NCI-H187 treated with DMSO at 0.1 percent for 48 hours (cell line): ENCODE measurements around the gene AP5Z1.
"Not testable (repeated sequence)": the region's sequence is repeated elsewhere in the genome, so short reads cannot be mapped to it uniquely, and the experiment has no call there.

Source experiments
- DNase-seq: peaks from one replicate; lab custom pipeline; 2025; lab: John Stamatoyannopoulos, UW

The AP5Z1 gene

DNA sequence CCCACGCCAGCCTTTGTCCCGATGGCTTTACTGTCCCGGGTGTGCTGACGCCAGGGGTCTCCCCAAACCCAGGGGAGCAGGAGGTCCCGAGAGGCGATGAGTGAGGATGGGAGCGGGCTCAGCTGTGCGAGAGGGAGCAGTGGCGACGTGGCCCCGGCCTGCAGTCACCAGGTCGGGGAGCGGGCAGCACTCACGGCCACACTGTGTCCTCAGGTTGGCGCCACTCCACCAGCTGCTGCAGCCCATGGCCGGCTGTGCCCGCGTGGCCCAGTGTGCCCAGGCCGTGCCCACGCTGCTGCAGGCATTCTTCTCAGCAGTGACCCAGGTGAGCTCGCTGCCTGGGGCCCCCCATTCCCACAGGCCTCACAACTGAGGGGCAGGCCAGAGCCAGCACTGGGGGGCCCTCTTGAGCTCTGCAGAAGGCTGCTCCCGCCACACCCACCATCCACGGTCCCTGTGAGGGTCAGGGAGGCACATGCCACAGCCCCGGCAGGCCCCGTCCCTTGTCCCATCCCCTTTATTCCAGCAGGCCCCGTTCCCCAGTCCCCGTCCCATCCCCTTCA is 13.3 kb downstream of the AP5Z1 start:
- no peak for DNase-seq

DNA sequence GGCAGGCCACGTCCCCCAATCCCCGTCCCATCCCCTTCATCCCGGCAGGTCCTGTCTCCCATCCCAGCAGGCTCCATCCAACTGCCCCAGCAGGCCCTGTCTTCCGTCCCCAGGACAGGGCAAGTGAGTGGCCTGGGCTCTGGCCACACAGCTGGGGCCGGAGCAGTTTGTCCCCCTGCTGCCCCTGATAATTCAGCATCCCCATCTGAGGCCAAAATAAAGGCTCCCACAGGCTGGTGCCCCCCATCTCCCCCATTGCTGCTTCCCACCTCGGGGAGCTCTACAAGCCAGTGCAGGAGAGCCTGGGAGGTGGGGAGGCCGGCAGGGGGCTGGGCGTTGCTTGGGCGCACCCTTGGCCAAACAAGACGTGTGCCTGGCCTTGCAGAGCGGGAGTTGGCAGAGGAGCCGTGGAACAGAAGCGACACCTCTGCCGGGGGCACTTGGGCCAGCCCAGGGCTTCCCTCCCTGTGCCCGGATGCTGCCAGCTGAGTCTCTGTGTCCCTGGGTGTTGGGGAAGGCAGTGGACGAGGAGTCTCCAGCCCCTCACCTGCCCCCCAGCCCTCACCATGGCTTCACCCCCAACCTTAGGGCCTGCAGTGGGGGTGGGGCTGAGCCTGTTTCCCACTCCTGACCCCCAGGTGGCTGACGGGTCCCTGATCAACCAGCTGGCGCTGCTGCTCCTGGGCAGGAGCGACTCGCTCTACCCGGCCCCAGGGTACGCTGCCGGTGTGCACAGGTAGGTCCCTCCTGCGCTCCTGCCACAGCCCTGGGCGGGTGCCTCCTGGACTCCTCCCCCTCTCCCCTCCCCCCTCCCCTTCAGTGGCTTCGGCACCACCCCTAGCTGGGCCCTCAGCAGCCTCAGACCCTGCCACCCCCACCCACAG is 14.0 kb downstream of the AP5Z1 start:
- DNase-seq = no peak

- DNase-seq = no peak
These were observed 14.6 kb downstream of the AP5Z1 start for GRCh38 chr7:4790078-4790465.

DNA sequence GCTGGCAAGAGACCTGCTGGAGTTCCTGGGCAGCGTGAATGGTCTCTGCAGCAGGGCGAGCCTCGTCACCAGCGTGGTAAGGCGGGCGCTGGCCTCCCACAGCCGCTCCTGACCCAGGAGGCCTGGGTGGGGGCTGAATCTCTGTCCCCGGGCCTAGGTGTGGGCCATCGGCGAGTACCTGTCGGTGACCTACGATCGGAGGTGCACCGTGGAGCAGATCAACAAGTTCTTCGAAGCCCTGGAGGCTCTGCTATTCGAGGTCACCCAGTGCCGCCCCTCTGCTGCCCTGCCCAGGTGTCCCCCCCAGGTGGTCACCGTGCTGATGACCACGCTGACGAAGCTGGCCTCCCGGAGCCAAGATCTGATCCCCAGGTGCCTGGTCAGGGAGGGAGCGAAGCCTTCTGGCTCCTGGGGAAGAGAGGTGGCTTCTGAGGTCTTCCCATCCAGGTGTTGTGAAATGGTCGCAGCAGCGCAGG is 15.1 kb downstream of the AP5Z1 start:
- no peak for DNase-seq

DNA sequence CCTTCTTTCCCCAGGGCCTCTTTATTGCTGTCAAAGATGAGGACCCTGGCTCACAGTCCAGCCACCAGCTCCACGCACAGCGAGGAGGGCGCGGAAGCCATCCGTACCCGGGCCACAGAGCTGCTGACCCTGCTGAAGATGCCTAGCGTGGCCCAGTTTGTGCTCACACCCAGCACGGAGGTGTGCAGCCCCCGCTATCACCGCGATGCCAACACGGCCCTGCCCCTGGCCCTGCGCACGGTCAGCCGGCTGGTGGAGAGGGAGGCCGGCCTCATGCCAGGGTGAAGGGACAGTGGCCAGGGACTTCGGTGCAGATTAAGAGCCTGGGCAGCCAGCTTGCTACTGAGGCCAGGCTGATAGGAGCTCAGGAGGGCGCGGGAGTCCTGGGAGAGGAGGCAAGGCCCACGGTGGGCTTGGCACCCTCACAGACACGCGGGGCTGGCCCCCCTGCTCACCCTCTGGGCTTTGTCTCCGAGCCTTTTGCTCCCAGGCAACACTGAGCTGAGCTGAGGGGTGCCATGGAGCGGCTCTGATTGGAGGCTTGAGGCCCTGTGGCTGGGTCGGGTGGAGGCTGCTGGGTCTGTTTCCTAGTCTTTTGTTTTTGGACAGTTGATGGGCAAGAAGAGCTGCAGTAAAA is 15.8 kb downstream of the AP5Z1 start:
- DNase-seq = no peak

DNA sequence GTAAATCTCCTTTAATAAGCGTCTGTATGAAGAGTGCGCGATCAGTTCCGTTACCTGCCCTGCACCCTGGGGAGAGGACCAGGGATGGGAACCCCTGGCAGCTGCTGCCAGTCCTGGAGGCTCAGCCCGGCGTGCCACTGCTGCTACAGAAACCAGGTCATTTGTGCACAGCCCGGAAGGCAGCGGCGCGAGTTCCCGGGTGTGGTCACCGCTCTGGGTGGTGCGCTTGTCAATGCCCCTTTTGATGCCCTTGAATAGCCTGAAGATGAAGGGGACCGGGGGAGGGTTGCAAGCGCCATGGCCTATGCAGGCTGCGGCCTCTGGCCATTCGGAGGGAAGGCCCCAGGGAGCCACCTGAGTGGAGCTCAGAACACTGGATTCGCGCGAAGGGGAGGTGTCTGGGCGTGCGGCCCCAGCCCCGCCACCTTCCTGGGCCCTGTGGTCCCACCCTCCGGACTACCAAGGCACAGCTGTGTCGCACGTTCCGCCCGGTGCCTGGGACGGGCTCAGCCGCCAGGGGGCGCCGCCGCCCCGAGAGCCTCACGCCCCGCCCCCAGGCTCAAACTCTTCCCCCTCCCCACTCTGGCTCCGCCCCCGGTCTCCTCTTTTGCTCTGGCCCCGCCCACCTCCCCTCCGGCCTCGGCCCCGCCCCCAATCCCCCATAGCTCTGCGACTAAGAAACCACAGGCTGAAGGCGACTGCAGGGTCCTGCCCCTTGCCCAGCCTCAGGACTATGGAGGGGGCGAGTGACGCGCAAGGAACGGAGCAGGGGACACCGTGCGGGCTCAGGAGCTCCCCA is 16.5 kb downstream of the AP5Z1 start:
- DNase-seq = no peak

- no peak for DNase-seq
These were observed 17.2 kb downstream of the AP5Z1 start for GRCh38 chr7:4792537-4793126.

DNA sequence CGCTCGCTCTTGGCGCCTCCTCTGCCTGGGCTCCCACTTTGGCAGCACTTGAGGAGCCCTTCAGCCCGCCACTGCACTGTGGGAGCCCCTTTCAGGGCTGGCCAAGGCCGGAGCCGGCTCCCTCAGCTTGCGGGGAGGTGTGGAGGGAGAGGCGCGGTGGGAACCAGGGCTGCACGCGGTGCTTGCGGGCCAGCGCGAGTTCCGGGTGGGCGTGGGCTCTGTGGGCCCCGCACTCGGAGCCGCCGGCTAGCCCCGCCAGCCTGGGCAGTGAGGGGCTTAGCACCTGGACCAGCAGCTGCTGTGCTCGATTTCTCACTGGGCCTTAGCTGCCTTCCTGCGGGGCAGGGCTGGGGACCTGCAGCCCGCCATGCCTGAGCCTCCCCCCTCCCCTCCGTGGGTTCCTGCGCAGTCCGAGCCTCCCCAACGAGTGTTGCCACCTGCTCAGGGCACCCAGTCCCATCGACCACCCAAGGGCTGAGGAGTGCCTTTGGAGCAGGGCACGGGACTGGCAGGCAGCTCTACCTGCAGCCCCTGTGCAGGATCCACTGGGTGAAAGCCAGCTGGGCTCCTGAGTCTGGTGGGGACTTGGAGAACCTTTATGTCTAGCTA is 18.1 kb downstream of the AP5Z1 start:
- DNase-seq = not testable (repeated sequence)

DNA sequence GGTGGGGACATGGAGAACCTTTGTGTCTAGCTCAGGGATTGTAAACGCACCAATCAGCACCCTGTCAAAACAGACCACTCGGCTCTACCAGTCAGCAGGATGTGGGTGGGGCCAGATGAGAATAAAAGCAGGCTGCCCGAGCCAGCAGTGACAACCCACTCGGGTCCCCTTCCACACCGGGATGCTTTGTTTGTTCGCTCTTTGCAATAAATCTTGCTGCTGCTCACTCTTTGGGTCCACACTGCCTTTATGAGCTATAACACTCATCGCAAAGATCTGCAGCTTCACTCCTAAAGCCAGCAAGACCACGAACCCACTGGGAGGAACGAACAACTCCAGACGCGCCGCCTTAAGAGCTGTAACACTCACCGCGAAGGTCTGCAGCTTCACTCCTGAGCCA is 18.7 kb downstream of the AP5Z1 start:
- not testable (repeated sequence) for DNase-seq

- no peak for DNase-seq
These were observed 19.3 kb downstream of the AP5Z1 start for GRCh38 chr7:4794591-4795350.

DNA sequence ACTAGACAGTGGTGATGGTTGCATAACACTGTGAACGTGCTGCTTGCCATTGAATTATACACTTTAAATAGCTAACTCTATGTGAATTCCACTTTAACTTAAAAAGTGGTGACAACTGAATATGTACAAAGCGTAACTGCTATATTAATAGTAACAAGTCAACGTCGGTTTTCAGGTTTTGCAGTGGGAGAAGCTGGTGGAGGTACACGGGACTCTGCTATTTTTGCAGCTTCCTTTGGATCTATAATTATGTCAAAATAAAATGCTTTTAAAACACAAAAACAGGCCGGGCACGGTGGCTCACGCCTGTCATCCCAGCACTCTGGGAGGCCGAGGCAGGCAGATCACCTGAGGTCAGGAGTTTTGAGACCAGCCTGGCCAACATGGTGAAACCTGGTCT is 21.0 kb downstream of the AP5Z1 start:
- DNase-seq = no peak

- no peak for DNase-seq
These were observed 22.7 kb downstream of the AP5Z1 start for GRCh38 chr7:4797858-4798705.

DNA sequence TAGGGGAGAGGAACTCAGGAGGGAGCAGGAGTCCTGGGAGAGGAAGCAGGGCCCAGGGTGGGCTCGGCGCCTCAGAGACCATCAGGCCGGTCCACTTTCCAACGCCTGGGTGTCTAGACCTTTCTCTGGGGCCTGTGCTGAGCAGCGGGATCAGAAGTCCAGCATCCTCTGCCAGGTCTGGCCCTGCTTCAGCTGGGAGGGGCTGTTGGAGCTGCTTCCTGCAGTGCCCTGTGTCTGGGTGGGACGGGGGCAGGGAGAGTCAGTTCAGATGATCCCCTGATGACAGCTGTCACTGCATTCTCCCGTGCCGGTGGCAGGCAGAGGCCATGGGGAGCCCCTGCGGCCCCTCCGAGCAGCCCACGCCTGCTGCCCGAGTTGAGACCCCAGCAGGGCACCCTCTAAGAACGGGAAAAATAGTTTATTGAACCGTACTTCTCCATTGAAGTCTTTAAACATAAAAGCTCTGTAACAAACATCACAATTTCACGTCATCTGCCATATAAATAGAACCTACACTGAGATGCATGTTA is 23.3 kb downstream of the AP5Z1 start:
- no peak for DNase-seq

DNA sequence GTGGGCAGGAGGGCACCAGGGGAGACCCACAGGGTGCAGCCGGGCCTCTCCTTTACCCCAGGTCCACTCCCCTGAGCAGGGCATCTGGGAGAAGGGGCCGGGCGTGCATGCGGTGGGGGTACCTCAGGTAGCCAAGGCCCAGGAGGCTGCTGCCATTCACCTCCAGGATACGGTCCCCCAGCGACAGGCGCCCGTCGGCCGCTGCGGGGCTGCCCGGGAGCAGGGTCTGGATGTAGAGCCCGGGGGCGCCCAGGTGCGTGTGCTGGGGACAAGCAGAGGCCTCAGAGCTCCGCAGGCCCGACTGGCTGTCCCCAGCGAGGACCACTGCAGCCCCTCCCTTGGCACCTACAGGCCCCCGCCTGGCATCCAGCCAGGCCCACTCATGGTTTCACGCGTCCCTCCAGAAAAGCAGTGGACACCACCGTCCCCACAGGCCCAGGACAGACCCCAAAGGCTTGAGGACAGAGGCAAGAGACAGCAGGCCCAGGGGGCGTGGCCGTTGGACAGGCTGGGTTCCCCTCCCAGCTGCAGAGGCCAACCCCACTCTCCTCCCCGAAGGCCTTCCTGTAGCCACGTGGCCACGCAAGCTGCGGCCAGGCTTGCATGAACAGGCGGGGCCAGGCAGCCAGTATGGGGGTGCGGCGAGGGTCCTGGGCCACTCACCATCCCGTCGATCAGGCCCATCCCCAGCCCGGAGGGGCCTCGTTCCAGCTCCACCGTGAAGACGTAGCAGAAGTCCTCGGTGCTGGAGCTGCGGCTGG is 24.3 kb downstream of the AP5Z1 start:
- no peak for DNase-seq

- no peak for DNase-seq
These were observed 25.1 kb downstream of the AP5Z1 start for GRCh38 chr7:4800487-4800886.

DNA sequence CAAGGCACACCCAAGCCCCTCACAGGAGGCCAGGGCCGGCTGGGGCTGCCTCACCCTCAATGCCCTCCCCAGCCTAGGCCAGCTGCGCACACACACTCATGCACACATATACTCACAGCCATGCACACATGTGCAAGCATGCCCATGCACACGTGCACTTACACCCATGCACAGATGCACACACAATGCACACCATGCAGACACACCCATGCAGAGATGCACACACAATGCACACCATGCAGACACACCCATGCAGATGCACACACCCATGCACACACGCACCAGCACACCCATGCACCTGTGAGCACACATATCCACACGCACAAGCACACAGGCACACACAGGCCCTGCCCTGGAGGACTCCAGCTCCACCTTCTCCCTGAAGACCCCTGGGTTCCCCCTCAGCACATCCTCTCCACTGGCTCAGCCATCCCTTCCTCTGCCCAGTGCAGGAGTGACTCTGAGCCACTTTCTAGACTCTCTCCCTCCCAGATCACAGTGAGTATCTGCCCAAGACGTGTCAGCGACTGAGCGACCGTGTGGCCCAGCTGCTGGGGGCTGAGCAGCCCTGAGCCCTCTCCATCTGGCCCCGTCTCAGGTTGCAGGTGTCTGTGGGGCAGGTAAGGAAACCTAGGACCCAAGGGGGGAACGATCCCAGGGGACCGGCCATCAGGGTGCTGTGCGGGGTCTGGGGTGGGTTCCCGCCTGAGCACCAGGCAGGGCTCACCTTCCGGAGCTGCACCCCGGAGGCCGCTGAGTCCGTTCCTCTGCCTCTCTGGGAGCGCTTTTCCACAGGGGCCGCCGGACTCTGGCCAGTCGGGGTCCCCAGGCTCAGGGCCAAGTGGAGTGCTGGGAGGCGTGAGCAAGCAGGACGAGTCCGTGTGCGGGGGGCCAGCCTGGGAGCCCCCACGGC is 25.8 kb downstream of the AP5Z1 start:
- DNase-seq = no peak

- no peak for DNase-seq
These were observed 26.4 kb downstream of the AP5Z1 start for GRCh38 chr7:4801839-4802231.

GRCh38 chr7:4802577-4802976 is 27.2 kb downstream of the AP5Z1 start:
- DNase-seq = not testable (repeated sequence)
